GM21619 (cell line): Measurements from ENCODE around the gene TSPAN7.

Experiments
- ATAC-seq: cut with Tn5 transposase; IDR thresholded peaks from one replicate; pipeline ENCODE4 v1.9.1; 2021; ENCODE audit not compliant: unreplicated experiment

TSPAN7 gene

GRCh38 chrX:38643903-38644302 lies 82.6 kb downstream of the TSPAN7 start:
- ATAC-seq, result no peak

GRCh38 chrX:38646129-38646528 lies 84.8 kb downstream of the TSPAN7 start:
- no peak for ATAC-seq

GRCh38 chrX:38649221-38649620 lies 87.9 kb downstream of the TSPAN7 start:
- no peak for ATAC-seq

GRCh38 chrX:38649674-38650647 lies 88.6 kb downstream of the TSPAN7 start:
- no peak for ATAC-seq

GRCh38 chrX:38651625-38652601 lies 90.6 kb downstream of the TSPAN7 start:
- ATAC-seq, result no peak

- ATAC-seq, result no peak
Observed at GRCh38 chrX:38652934-38653442, 91.6 kb downstream of the TSPAN7 start.

GRCh38 chrX:38654302-38654701 lies 93.0 kb downstream of the TSPAN7 start:
- ATAC-seq, result no peak

- ATAC-seq, result no peak
Observed at GRCh38 chrX:38656350-38656915, 95.1 kb downstream of the TSPAN7 start.

- ATAC-seq, result no peak
Observed at GRCh38 chrX:38657562-38657961, 96.2 kb downstream of the TSPAN7 start.

GRCh38 chrX:38660395-38661102 lies 99.2 kb downstream of the TSPAN7 start:
- ATAC-seq, result no peak

- ATAC-seq, result no peak
Observed at GRCh38 chrX:38661103-38661441, 99.7 kb downstream of the TSPAN7 start.

- ATAC-seq, result peak; percentile 51
Observed at GRCh38 chrX:38661561-38661960, 100.2 kb downstream of the TSPAN7 start.

- no peak for ATAC-seq
Observed at GRCh38 chrX:38662640-38663039, 101.3 kb downstream of the TSPAN7 start.

GRCh38 chrX:38664285-38664684 lies 102.9 kb downstream of the TSPAN7 start:
- no peak for ATAC-seq

- no peak for ATAC-seq
Observed at GRCh38 chrX:38666909-38667308, 105.6 kb downstream of the TSPAN7 start.

- ATAC-seq, result no peak
Observed at GRCh38 chrX:38668771-38669170, 107.4 kb downstream of the TSPAN7 start.

GRCh38 chrX:38669428-38669827 lies 108.1 kb downstream of the TSPAN7 start:
- ATAC-seq, result no peak

GRCh38 chrX:38672646-38673045 lies 111.3 kb downstream of the TSPAN7 start:
- ATAC-seq, result no peak

GRCh38 chrX:38675856-38676255 lies 114.5 kb downstream of the TSPAN7 start:
- no peak for ATAC-seq

- no peak for ATAC-seq
Observed at GRCh38 chrX:38678183-38678582, 116.8 kb downstream of the TSPAN7 start.
